HG03066 (cell line): Measurements from ENCODE around the gene KDM4C.
"Not testable (repeated sequence)": the region's sequence is repeated elsewhere in the genome, so short reads cannot be mapped to it uniquely, and the experiment has no call there.

ENCODE experiments used
- ATAC-seq: cut with Tn5 transposase; IDR thresholded peaks from one replicate; pipeline ENCODE4 v1.9.1; 2021; ENCODE audit warnings: low read depth; ENCODE audit not compliant: unreplicated experiment

The KDM4C gene

GRCh38 chr9:7178729-7179128 is 421.0 kb downstream of the KDM4C start:
- no peak for ATAC-seq

GRCh38 chr9:7180247-7180646 is 422.5 kb downstream of the KDM4C start:
- ATAC-seq: no peak

- ATAC-seq: not testable (repeated sequence)
Measured at GRCh38 chr9:7183139-7183538, 425.4 kb downstream of the KDM4C start.

GRCh38 chr9:7185612-7186011 is 427.8 kb downstream of the KDM4C start:
- no peak for ATAC-seq

GRCh38 chr9:7186175-7186574 is 428.4 kb downstream of the KDM4C start:
- no peak for ATAC-seq

GRCh38 chr9:7192266-7192665 is 434.5 kb downstream of the KDM4C start:
- no peak for ATAC-seq

GRCh38 chr9:7195526-7195925 is 437.8 kb downstream of the KDM4C start:
- no peak for ATAC-seq

GRCh38 chr9:7196467-7196866 is 438.7 kb downstream of the KDM4C start:
- no peak for ATAC-seq

GRCh38 chr9:7201196-7201595 is 443.4 kb downstream of the KDM4C start:
- ATAC-seq: no peak

GRCh38 chr9:7205806-7206205 is 448.0 kb downstream of the KDM4C start:
- no peak for ATAC-seq

- ATAC-seq: no peak
Measured at GRCh38 chr9:7206221-7206758, 448.5 kb downstream of the KDM4C start.

GRCh38 chr9:7209016-7209715 is 451.4 kb downstream of the KDM4C start:
- ATAC-seq: no peak

- no peak for ATAC-seq
Measured at GRCh38 chr9:7209990-7210389, 452.2 kb downstream of the KDM4C start.

GRCh38 chr9:7210854-7211637 is 453.3 kb downstream of the KDM4C start:
- ATAC-seq: no peak

GRCh38 chr9:7211657-7212056 is 453.9 kb downstream of the KDM4C start:
- ATAC-seq: no peak

- ATAC-seq: no peak
Measured at GRCh38 chr9:7212101-7212500, 454.3 kb downstream of the KDM4C start.

- no peak for ATAC-seq
Measured at GRCh38 chr9:7216004-7216841, 458.4 kb downstream of the KDM4C start.

- no peak for ATAC-seq
Measured at GRCh38 chr9:7223981-7224380, 466.2 kb downstream of the KDM4C start.
